ENCODE measurements around the gene STPG1.

STPG1 gene

DNA sequence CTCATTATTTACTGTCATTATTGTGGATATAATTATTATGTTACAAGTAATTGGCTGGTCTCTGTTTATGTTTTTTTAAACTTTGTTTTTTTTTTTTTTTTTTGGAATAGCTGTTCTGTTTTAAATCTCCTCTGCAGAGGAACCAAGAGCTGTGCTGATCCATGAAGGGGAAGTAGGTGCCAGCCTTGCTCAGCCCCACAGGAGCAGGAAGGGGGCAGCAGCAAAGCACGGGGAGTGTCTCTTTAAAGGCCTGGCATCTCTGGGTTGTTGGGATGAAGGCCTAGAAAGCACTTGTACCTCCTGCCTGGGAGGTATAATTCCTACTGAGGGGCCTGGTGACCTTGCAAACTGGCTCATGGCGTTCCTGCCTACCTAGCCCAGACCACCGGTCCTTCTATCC lies 96.9 kb downstream of the STPG1 start:
- DNase-seq = no peak

DNA sequence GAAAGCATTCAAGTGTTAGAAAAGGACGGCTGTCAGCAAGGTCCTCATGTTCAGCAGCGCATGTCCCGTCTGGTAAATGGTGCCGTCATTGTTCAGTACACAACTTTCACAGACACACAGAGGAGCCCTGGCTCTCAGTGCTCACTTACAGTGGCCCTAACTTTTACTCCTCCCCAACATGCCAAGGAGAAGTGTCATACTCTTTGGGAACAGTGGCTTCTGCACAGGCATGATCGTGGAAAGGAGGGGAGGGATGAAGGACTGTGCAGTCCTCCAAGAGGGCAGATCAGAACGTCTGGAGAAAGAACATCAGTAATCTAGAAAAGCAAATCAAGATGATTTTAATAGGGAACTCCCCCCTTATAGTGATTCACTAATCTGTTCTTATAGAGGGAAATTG lies 98.2 kb downstream of the STPG1 start:
- DNase-seq = no peak

DNA sequence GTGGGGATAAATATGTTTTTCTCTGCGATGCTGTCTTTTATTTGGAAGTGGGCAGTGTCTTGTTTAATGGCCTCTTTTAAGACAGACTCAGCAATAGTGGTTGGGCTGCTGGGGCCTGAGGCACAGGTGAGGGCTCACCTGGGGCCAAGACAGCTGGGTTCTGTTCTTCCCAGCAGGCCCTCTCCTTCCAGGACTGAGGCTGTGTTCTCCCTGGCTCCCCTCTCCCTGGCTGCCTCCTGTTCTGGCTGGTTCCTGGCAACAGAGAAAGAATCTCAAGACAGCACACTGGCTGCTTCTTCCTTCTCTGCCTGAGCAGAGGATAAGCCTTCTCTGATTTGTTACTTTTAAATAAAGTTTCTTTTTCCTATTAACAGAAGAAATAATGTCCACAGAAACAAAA lies 101.8 kb downstream of the STPG1 start:
- DNase-seq = no peak

- DNase-seq = no peak
These were observed 102.3 kb downstream of the STPG1 start for GRCh38 chr1:24311234-24311633.

- DNase-seq = no peak
These were observed 103.7 kb downstream of the STPG1 start for GRCh38 chr1:24309762-24310485.

DNA sequence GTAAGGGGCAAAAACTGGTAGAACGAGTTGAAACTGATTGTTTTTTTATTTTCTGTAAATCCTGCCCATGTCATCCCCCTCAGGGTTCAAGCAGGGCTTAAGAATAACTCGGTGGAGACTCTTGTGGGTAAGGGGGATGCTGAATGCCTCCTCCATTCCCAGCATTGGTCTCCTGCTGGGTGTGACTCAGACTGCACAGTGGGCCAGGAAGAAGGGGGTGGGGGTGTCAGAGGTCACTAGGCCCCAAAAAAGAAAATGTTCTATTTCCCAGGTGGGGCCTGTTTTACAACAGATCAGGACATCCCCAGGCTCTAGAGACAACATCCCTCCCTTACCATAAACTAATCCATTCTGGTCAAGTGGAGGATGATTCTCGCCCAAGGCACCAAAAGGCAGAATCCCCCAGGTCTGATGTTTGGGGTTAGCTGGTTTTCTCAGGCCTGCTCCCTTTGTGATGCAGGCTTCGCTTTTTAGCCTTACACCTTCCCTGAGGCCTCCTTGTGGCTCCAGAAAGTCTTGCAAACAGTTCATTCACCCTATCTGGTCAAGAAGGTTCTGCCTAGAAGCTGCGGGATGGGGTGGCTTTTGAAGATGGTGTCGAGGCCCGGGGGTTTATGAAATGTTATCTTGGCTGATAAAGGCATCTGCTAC lies 105.1 kb downstream of the STPG1 start:
- no peak for DNase-seq
